GM19328 (cell line): ENCODE data around the gene B4GALNT3.
"Not testable (repeated sequence)": the region's sequence is repeated elsewhere in the genome, so short reads cannot be mapped to it uniquely, and the experiment has no call there.

Source experiments
- ATAC-seq: cut with Tn5 transposase; IDR thresholded peaks from one replicate; pipeline ENCODE4 v1.9.1; 2021; ENCODE audit warnings: mild to moderate bottlenecking, moderate library complexity; ENCODE audit not compliant: unreplicated experiment

Gene B4GALNT3

GRCh38 chr12:571795-572531 lies 112.2 kb downstream of the B4GALNT3 start:
- no peak for ATAC-seq

GRCh38 chr12:572532-572899 lies 112.8 kb downstream of the B4GALNT3 start:
- no peak for ATAC-seq

- ATAC-seq = no peak
These were observed 113.5 kb downstream of the B4GALNT3 start for GRCh38 chr12:573232-573631.

GRCh38 chr12:574475-575128 lies 114.9 kb downstream of the B4GALNT3 start:
- no peak for ATAC-seq

GRCh38 chr12:575129-575502 lies 115.4 kb downstream of the B4GALNT3 start:
- no peak for ATAC-seq

- no peak for ATAC-seq
These were observed 116.3 kb downstream of the B4GALNT3 start for GRCh38 chr12:575948-576614.

GRCh38 chr12:576615-577110 lies 116.9 kb downstream of the B4GALNT3 start:
- no peak for ATAC-seq

- ATAC-seq = not testable (repeated sequence)
These were observed 118.4 kb downstream of the B4GALNT3 start for GRCh38 chr12:577994-578747.

- no peak for ATAC-seq
These were observed 119.1 kb downstream of the B4GALNT3 start for GRCh38 chr12:578748-579419.

- ATAC-seq = no peak
These were observed 119.8 kb downstream of the B4GALNT3 start for GRCh38 chr12:579420-580110.

GRCh38 chr12:580813-581212 lies 121.1 kb downstream of the B4GALNT3 start:
- no peak for ATAC-seq

- ATAC-seq = no peak
These were observed 121.6 kb downstream of the B4GALNT3 start for GRCh38 chr12:581321-581720.

GRCh38 chr12:581746-582145 lies 122.0 kb downstream of the B4GALNT3 start:
- ATAC-seq = no peak

GRCh38 chr12:583251-583869 lies 123.6 kb downstream of the B4GALNT3 start:
- ATAC-seq = no peak

- no peak for ATAC-seq
These were observed 125.6 kb downstream of the B4GALNT3 start for GRCh38 chr12:585062-586061.

- ATAC-seq = no peak
These were observed 126.8 kb downstream of the B4GALNT3 start for GRCh38 chr12:586318-587071.

- ATAC-seq = no peak
These were observed 127.6 kb downstream of the B4GALNT3 start for GRCh38 chr12:587132-588023.
